Measurements from ENCODE around the gene PPP1R14D.

Gene PPP1R14D

DNA sequence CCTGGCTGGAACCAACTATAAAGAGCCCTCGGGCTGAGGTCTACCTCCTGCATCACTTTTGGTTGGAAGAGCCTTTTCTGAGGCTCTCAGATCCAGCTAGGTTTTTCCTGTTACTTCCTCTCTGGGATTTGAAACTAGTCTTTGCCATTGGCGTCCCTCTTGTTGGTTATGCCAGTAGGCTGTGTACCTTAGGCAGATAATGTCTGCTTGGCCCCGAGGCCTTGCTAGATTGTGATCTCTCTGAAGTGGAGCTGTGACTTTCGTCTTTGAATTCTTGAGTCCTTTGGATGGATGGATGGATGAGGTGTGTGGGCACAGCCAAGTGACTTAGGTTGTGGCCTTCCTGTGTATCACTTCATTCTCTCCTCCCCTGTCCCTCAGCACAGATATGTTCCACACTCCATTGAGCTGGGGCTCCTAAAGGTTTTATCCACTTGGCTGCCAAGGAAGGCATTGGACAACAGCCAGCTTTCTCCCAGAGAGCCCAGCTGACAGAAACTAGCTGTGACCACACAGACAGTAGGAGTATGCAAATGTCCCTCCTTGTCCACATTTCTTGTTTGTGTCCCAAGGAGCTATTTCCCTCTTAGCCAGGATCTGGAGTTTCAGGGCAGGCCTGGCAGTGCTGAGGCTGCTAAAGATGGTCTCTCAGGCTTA lies 13.3 kb downstream of the PPP1R14D start:
- peak; percentile 15 for DNase-seq

DNA sequence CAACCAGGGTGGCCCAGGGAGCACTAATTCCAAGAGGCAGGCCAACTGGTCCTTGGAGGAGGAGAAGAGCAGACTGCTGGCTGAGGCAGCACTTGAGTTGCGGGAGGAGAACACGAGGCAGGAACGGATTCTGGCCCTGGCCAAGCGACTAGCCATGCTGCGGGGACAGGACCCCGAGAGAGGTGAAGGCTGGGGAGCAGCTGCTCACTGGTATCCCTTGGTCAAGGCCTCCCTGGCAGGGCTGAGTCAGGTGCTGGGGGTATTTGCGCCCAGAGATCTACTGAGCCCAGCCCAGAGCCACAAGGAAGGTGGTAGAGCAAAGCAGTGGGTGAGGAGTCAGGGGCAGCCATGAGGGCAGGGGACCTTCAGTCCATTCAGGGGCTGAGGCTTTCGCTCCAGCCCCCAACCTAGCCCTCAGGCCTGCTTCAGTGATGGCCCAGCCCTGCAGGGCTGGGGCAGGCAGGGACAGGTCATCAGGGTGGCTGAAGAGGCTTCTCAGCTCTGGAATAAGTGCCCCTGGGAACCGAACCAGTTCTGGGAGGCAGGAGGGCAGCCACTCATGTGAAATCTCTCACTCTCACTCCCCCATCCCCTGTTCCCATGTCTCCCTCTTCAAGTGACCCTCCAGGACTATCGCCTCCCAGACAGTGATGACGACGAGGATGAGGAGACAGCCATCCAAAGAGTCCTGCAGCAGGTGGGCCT lies 15.6 kb downstream of the PPP1R14D start:
- no peak for DNase-seq

DNA sequence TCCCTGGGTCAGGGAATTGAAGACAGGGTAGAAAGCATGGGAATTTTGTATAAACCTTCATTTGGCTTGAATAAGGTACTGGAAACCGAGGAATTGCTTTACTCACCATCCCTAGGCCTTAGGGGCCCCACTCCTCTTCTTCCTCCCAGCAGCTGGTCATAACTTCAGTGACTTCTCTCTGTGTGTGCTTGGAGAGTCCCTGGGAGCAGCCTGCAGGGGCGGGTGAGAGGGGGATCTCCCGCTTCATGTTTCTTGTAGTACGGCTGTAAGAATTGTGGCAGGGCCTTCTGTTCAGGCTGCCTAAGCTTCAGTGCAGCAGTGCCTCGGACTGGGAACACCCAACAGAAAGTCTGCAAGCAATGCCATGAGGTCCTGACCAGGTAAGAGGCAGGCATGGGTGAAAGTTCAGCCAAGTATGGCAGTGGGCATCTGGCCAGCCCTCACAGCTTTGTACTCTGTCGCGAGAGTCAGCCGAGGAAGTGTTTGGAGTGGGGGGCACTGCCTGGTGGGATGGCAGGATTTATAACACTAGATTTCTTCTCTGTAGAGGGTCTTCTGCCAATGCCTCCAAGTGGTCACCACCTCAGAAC lies 19.6 kb downstream of the PPP1R14D start:
- DNase-seq: no peak

DNA sequence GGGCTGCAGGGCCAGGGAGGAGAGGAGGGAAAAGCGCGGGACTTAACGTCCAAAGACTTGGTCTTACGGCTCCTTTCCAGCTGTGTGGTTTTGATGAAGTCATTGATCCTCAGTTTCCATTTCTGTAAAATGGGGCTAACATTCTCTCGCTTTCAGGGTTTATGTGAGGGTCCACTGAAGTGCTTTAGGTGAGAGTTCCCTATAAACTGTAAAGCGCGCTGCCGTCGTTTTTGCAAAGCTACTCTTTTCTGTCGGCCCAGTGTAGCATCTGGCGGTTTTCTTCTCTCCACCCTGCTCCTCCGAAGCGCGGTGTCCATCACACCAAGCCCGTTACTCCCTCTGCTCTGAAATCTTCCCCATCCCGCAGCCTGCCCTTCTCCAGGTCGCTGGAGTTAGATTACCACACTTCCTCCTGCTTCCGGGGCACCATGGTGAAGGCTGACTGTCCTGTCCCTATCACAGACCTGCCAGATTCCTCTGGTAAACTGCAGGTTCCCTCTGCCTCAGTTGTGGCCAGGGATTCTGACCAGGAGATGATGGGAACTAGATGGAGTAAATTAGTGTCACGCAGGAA lies 20.5 kb downstream of the PPP1R14D start:
- DNase-seq: no peak

DNA sequence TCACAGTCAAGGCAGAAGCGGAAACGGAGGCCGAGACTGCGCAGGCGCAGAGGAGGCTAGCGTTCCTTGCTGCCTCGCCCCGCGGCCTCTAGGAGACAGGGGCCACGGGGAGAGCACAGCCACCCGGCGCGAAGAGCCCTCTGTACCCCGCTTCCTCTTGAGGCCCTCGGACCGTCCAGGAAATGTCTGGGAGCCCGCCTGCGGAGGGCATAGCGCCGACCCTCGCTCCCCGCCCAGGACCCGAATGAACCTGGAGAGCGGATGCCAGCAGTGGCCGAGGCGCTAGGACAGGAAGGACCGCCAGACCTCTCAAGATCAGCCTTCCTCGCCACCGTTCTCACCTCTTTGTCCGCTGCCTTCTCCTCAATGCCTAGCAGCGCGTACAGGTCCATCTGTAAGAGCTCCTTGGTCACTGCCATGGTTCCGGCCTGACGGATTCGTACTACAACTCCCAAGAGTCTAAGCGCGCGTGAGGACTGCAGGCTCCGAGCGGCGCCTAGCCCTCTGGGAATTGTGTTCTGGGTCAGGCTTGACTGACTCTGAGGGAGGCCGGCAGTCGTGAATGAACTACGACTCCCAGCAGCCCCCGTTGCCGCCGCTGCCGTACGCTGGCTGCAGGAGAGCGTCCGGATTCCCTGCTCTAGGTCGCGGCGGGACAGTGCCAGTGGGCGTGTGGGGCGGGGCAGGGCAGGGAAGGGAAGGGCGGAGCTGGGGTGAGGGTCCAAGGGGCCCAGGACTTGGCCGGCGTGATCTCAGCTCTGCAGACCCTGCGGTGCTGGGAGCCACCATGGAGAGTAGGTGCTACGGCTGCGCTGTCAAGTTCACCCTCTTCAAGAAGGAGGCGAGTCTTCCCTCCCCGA lies 21.2 kb downstream of the PPP1R14D start, which contains the start of the genes DNAJC17 and ZFYVE19:
DNAJC17 (minus strand) TSS at position 446 of the 860 bp plus-strand sequence; CDS start at position 419, 27 bp downstream.
ZFYVE19 (plus strand) TSS at position 62 of the 860 bp plus-strand sequence; CDS start at position 563, 501 bp downstream.
- peak; percentile 93 for DNase-seq

DNA sequence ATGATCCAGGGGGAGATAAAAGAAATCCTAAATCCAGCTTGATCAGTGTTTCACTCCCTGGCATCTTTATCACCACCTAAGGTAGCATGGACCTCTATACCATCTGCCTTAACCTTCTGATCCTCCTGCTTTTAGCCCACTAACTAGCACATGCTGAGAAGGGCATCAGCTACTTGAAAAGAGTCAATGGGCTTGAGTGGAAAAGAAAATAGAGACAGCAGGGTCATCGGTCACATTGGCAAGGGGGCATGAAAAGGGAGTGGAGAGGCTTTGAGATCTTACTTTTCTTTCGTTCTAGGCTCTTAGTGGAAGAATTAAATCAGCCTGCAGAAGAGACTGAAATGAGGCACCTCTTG lies 21.9 kb downstream of the PPP1R14D start:
- DNase-seq: no peak

DNA sequence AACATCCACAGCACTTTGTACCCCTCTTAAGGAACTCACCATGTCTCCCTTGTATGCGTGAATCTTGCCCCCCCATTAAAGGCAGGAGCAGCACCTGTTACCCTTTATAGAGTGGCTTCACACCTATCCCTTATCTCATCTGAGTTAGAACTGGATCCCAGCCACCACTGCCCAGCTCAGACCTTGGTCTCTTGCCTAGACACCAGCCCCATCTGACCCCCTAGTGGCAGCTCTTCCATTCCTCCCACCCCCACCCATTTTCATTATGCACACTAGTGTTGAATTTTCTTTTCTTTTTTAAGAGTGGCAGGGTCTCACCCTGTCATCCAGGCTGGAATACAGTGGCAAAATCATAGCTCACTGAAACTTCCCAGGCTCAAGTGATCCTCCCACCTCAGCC lies 24.8 kb downstream of the PPP1R14D start:
- no peak for DNase-seq

DNA sequence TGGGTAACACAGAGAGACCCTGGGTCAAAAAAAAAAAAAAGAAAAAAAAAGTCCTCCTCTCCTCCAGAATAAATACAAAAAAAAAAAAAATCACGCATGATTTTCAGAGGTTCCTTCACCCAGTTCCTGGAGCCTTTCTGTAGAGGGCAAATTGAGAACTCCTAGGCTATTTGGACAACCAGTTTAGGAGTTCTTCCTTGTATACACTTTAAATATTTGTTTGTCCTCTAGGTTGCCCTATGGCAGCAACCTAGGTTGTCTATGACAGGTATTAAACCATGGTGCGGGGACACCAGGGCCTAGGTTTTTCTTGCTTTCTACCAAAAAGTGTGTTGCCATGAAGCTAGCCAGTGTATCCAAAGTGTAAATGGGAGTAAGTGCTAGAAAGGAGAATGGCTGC lies 25.4 kb downstream of the PPP1R14D start:
- DNase-seq: no peak

DNA sequence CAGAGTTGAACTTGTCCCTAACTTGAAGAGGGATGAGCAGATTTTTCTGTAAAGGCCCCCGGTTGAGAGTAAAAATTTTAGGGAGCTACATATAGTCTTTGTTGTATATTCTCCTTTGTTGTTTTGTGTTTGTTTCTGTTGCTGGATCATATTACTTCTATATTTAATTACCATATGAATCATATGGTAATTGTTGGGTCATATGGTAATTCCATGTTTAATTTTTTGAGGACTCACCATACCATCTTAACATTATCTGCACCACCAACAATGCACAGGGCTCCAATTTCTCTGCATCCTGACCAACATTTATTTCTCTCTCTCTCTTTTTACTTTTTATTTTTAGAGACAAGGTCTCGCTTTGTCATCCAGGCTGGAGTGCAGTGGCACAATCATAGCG lies 29.0 kb downstream of the PPP1R14D start:
- no peak for DNase-seq

DNA sequence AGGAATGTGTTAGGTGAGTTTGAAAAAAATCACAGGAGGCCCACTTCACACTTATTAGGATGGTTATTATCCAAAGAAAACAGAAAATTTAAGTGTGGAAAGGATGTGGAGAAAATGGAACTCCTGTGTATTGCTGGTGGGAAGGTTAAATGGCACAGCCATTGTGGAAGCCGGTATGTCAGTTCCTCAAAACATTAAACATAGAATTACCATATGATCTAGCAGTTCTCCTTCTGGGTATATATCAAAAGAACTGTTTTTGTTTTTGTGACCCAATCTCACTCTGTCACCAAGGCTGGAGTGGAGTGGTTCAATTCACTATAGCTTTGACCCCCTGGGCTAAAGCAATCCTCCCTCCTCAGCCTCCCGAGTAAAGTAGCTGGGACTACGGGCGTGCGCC lies 32.0 kb downstream of the PPP1R14D start:
- DNase-seq: no peak

DNA sequence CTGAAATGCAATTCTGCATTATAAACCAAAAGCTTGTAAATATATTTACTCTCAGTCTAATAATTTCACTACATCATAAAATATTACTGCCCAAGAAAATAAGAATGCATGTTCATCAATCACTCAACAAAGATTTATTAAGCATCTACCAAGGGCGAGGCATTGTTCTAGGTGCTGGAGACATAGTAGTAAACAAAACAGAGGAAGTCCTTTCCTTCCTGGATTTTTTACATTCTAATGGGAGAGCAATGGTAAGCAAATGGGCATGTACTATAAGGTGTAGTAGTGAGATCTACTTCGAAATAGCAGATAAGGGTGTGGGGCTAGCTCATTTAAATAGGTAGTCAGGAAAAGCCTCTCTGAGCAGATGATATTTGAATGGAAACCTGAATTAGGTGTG lies 32.5 kb downstream of the PPP1R14D start:
- DNase-seq: no peak

DNA sequence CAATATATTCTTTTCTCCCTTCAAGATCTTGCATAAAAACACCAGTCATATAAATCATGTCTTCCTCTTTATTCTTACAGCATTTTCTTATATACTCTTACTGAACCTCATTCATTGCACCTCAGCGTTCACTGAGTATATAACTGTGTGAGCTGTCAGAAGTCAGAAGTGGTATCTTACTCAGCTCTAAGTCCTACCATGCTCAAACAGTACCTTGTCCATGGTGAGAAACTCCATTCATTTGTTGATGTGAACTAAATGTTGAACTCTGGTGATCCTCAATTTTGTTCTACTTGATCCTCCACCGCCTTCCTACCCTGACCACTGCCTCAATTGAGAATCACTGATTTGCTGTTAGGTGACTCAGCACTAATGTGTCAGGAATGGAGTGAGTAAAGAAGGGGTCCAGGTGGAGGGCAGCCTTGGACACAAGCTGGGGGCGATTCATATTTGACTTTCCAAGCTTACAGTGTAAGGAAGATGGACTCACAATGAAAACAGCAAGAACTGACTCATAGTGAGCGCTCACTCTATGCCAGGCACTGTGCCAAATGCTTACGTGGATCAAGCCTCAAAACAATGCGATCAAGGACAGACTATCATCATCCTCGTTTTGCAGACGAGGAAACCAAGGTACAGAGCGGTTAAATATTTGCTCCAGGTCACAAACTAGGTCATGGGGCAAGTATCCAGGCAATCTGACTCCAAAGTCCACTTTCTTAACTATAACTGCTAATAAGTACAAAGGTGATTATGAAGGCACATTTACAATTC lies 35.1 kb downstream of the PPP1R14D start:
- DNase-seq: no peak

DNA sequence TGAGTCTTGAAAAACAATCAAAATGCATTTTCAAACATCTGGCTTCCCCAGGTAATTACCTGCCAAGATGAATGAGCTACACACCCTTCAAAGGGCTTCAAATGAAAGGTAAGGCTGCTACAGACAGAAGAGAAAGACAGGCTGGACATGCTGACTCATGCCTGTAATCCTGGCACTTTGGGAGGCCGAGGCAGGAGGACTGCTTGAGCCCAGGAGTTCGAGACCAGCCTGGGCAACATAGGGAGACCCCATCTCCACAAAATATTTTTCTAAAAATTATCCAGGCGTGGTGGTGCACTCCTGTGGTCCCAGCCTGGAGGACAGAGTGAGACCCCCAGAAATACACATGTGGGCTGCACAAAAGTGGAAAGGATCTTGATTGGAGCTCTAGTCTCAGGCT lies 36.1 kb downstream of the PPP1R14D start:
- DNase-seq: no peak

DNA sequence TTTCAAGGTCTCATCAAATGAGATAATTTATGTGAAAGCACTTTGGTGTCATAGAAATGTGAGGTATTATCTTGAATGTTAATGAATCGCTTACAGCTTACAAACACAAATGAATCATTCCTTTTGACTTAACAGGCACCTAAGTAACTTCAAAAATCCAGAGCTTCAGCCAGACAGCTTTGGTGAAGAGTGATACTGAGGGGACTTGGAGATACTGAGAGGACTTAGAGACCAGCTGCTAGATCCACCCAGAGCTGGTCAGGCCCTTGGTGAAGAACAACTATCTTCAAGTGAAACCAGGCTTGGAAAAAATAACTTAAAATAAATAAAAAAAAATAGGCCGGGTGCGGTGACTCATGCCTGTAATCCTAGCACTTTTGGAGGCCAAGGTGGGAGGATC lies 37.8 kb downstream of the PPP1R14D start:
- no peak for DNase-seq

DNA sequence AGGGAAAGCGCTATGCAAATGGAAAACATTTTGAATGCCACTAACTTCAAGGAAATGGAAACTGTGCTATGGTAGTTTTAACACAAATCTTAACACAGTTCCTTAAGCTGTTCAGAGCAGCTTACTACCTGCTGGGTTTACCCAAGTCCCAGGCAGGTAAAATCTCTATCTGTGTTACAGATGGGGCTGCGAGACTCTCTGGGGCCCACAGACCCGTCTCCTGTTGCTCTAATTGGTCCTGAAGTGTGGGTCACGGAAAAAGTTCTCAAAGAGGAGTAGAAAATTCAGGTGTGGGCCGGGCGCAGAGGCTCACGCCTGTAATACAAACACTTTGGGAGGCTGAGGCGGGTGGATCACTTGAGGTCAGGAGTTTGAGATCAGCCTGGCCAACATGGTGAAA lies 38.5 kb downstream of the PPP1R14D start:
- no peak for DNase-seq

DNA sequence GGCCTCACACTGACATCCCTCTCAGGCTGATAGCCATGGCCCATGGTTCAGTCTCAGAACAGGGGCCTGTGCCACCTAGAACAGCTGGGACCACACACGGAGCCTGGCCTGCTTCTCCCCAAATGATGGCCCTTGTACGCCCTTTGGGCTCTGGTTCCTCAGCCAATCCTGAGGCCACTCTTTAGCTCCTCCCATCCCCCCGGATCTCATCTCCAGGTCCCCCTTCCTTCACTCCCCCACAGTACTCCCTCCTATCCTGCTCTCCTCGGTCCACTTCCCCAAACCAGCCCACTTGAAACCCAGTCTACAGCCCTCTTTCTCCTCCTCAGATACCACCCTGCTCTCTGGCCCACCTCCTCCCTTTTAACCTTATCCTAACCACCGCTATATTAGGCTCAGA lies 39.4 kb downstream of the PPP1R14D start:
- DNase-seq: no peak

DNA sequence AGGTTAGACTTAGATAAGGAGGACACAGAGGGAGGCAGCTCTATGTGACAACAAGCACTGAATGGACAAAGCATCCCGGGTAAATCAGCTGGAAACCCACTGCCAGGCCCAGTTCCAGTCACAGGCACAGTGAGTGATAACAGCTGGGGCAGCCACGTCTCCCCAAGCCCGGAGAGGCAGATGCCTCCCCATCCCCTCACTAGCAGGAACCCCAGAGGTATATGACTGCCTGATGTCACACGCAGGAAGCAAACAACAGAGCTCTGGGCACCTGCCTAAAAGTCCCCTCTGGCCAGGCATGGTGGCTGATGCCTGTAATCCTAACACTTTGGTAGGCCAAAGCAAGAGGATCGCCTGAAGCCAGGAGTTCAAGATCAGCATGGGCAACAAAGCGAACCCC lies 40.5 kb downstream of the PPP1R14D start:
- no peak for DNase-seq

DNA sequence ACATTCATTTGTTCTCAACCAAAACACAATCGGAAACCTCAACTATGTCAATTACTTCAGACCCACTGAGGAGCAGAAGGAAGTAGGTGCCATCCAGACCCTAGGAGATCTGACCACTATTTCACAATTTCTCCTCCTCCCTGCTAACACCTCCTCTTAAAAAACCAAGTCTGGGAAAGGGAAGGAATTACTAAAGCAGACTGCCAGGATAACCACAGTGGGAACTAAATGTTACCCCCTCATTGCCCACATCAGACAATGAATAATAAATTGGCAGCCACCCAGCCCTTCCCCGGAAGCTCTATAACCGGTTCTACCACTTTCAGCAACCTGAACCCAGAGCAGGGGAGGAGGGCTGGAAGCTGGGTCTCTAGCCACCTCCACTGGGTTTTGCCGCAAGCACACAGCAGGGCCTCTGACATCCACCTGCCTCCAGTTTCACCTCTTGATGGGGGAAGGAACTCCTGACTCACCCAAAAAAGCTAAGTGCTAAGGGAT lies 41.1 kb downstream of the PPP1R14D start:
- DNase-seq: peak; percentile 19

DNA sequence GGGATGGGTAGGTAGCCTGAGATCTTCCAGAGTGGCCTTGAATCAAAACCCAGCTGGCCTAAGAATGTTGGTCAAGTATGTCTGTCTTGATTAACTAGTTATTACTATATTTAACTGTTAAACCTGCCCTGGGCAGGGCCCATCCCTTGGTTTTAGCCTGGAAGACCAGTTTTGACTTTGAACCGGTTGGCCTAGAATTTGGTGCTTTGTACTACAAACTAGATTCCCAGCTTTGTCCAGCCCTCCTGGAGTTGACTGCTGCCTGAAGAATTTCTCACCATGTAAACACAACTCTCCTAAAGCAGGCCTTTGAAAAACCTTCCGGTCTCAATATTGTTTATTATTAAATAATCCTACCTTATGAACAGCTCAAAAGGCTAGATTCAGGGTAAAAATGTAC lies 42.7 kb downstream of the PPP1R14D start:
- DNase-seq: no peak

DNA sequence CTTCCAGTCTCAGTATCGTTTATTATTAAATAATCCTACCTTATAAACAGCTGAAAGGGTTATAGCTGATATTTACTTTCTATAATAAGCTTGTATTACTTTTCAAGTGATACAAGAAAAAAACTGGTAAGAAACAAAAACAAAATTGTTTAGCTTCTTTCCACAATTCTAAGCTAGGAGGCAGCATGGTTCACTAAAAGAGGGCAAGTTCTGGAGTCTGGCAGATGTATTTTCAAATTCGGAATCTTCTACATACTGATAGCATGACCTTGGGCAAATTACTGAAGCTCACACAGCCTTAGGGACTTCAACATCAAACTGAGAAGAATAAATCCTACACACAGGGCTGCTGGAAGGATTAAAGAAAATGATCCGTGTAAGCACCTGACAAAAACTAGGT lies 43.3 kb downstream of the PPP1R14D start:
- DNase-seq: no peak

DNA sequence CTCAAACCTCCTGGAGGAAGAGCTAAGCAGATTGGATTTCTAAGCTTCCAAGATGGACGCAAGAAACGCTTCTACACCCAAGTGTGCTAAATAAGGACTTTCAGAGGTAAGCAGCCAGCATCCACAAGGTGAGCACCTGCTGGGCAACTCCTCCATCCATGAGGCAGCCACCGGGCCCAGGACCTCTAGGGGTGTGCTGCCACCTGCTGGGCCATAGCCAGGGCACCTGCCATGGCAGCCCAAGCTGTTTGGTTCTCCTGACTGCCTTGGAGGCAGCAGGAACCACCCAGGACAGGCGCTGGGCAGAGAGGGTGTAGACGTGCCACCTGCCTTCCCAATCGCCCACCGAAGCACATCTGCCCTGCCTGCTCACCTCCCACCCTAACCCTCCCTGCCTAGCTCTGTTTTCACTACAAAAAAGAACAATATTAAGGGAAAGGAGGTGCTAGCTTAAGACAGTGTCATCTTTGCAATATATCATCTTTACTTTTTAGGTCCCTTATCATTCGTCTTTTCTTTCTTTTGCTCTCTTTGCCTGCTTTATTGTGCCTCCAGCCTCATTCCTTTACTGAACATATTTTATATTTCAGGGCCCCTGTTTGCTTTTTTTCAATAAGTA lies 45.8 kb downstream of the PPP1R14D start:
- DNase-seq: peak; percentile 60
